AG04450 (cell line): ENCODE data around the gene OR1I1. TPM values are rescaled to one million over a fixed set of nuclear protein-coding genes. Genes with fewer than 3 reads are reported as not detected.
"Not testable (repeated sequence)": the region's sequence is repeated elsewhere in the genome, so short reads cannot be mapped to it uniquely, and the experiment has no call there.

Experiments
- CTCF ChIA-PET: fragments of 300-600, 350-600 bp; formaldehyde crosslinking; extraction: SDS; loops from one replicate; lab custom pipeline; 2022; ENCODE audit warnings: antibody characterized with exemption, inconsistent platforms; lab: Charles Lee
- POLR2A ChIA-PET: fragments of 350-600 bp; formaldehyde crosslinking; extraction: SDS; loops from one replicate; lab custom pipeline; 2021; ENCODE audit warnings: antibody characterized with exemption, inconsistent platforms; lab: Yijun Ruan, JAX
- DNase-seq: peaks from one replicate; pipeline ENCODE4 v3.0.0-alpha.2; 2011; ENCODE audit warnings: low read depth, low spot score
- H3K27ac ChIP-seq: one replicate; pipeline ENCODE4 v1.5.1; 2012; ENCODE audit warnings: low read depth, low read length, control low read depth
- H3K27me3 ChIP-seq: one replicate; pipeline ENCODE4 v1.6.0; 2012; ENCODE audit warnings: low read length; ENCODE audit not compliant: control insufficient read depth, insufficient read depth
- H3K4me3 ChIP-seq: 2 replicates; pipeline ENCODE4 v1.5.1; 2011; ENCODE audit warnings: mild to moderate bottlenecking, low read depth, low read length, control low read depth
- H3K9me3 ChIP-seq: 2 replicates; pipeline ENCODE4 v1.5.1; 2012; ENCODE audit warnings: low read length; ENCODE audit not compliant: control insufficient read depth, insufficient read depth
- CTCF ChIP-seq: IDR thresholded peaks from 2 replicates; pipeline ENCODE4 v1.5.1; 2011; ENCODE audit warnings: low read depth, low read length, control low read depth, inconsistent platforms
- polyA plus RNA-seq: library from polyadenylated mRNA; depleted of rRNA; stranded (reverse); fragments of >200 nt; gene quantifications from 2 replicates; pipeline ENCODE4 v1.2.3, GENCODE V29; 2011

Gene OR1I1
- polyA plus RNA-seq, 1 experiment = not detected

GRCh38 chr19:15050639-15051038 is 31.4 kb upstream of the OR1I1 start:
- Histone ChIP-seq H3K27me3 (no peaks in the 10 kb centered on the region), H3K27ac (no peak overlapping the region), H3K4me3 (no peak overlapping the region), H3K9me3 (no peaks in the 10 kb centered on the region)
- CTCF ChIA-PET = no interaction called here
- POLR2A ChIA-PET = no interaction called here
- no peak for DNase-seq
- TF ChIP-seq CTCF = no peak

- DNase-seq = no peak
- ChIA-PET CTCF (no interaction called here), POLR2A (no interaction called here)
- Histone ChIP-seq H3K9me3 (no peaks in the 10 kb centered on the region), H3K27me3 (no peaks in the 10 kb centered on the region), H3K4me3 (no peak overlapping the region), H3K27ac (no peak overlapping the region)
- TF ChIP-seq CTCF = no peak
Measured at GRCh38 chr19:15062036-15062435, 20.0 kb upstream of the OR1I1 start.

GRCh38 chr19:15070386-15070785 is 11.6 kb upstream of the OR1I1 start:
- DNase-seq, H3K27me3 ChIP-seq, CTCF ChIA-PET, POLR2A ChIA-PET, H3K9me3 ChIP-seq, H3K4me3 ChIP-seq, H3K27ac ChIP-seq: not testable (repeated sequence)

- ChIA-PET CTCF (no interaction called here), POLR2A (no interaction called here)
- H3K27ac ChIP-seq = no peak overlapping the region
Measured at GRCh38 chr19:15072930-15073647, 8.9 kb upstream of the OR1I1 start.

GRCh38 chr19:15074371-15074770 is 7.6 kb upstream of the OR1I1 start:
- Histone ChIP-seq H3K9me3 (no peaks in the 10 kb centered on the region), H3K27ac (no peak overlapping the region), H3K4me3 (no peak overlapping the region), H3K27me3 (no peaks in the 10 kb centered on the region)
- ChIA-PET POLR2A (no interaction called here), CTCF (no interaction called here)
- no peak for DNase-seq
- no peak for TF ChIP-seq CTCF

More at GRCh38 chr19:15072930-15073647, 8.9 kb upstream of the OR1I1 start:
- H3K9me3 ChIP-seq = no peaks in the 10 kb centered on the region
- TF ChIP-seq CTCF = no peak
- no peaks in the 10 kb centered on the region for H3K27me3 ChIP-seq
- DNase-seq = no peak
- no peak overlapping the region for H3K4me3 ChIP-seq
